ENCODE measurements around the gene PLXNA4.

PLXNA4 gene

GRCh38 chr7:132562690-132563089 is 13.6 kb downstream of the PLXNA4 start:
- DNase-seq (ENCODE audit: extremely low spot score), result no peak
- TF ChIP-seq CTCF (IDR thresholded peaks at IDR 0.05; ENCODE audit: control extremely low read depth, extremely low read depth, low read depth, missing control alignments), result no peak
- POLR2A ChIA-PET, result no interaction called here
- CTCF ChIA-PET, result no interaction called here

GRCh38 chr7:132561763-132562162 is 14.5 kb downstream of the PLXNA4 start:
- TF ChIP-seq CTCF (IDR thresholded peaks at IDR 0.05; ENCODE audit: control extremely low read depth, extremely low read depth, low read depth, missing control alignments), result no peak
- CTCF ChIA-PET, result no interaction called here
- no peak for DNase-seq (ENCODE audit: extremely low spot score)
- POLR2A ChIA-PET, result no interaction called here

GRCh38 chr7:132560825-132561529 is 15.3 kb downstream of the PLXNA4 start:
- no peak for TF ChIP-seq CTCF (IDR thresholded peaks at IDR 0.05; ENCODE audit: control extremely low read depth, extremely low read depth, low read depth, missing control alignments)
- ChIA-PET POLR2A (no interaction called here), CTCF (no interaction called here)
- DNase-seq (ENCODE audit: extremely low spot score), result no peak

- ChIA-PET CTCF (interaction anchor here (3.3 kb wide), 1 partner anchor 8 kb away, joined by 11 read pairs; no protein-coding TSS in a partner anchor), POLR2A (no interaction called here)
- DNase-seq (ENCODE audit: extremely low spot score), result no peak
- no peak for TF ChIP-seq CTCF (IDR thresholded peaks at IDR 0.05; ENCODE audit: control extremely low read depth, extremely low read depth, low read depth, missing control alignments)
Measured at GRCh38 chr7:132560105-132560504, 16.2 kb downstream of the PLXNA4 start.

- CTCF ChIA-PET, result interaction anchor here (0.8 to 3.3 kb wide), 2 partner anchors 10 to 22 kb away, joined by 3 to 11 read pairs; no protein-coding TSS in a partner anchor
- TF ChIP-seq CTCF (IDR thresholded peaks at IDR 0.05; ENCODE audit: control extremely low read depth, extremely low read depth, low read depth, missing control alignments), result no peak
- POLR2A ChIA-PET, result no interaction called here
- DNase-seq (ENCODE audit: extremely low spot score), result no peak
Measured at GRCh38 chr7:132558815-132559214, 17.5 kb downstream of the PLXNA4 start.

- POLR2A ChIA-PET, result no interaction called here
- CTCF ChIA-PET, result interaction anchor here (2.6 to 3.3 kb wide), 2 partner anchors 11 to 23 kb away, joined by 11 read pairs; no protein-coding TSS in a partner anchor
- no peak for TF ChIP-seq CTCF (IDR thresholded peaks at IDR 0.05; ENCODE audit: control extremely low read depth, extremely low read depth, low read depth, missing control alignments)
- DNase-seq (ENCODE audit: extremely low spot score), result no peak
Measured at GRCh38 chr7:132557489-132558044, 18.7 kb downstream of the PLXNA4 start.
